H1 (cell line): Measurements from ENCODE around the gene CMSS1. TPM values are rescaled to one million over a fixed set of nuclear protein-coding genes. Genes with fewer than 3 reads are reported as not detected.

Source experiments
- CTCF ChIA-PET: fragments of 300-600 bp; sonication (Branson Sonifier 250); formaldehyde crosslinking; loops from one replicate; lab custom pipeline; 2021; ENCODE audit not compliant: partially characterized antibody; lab: Charles Lee
- POLR2A ChIA-PET: fragments of 300-600 bp; sonication (Branson Sonifier 250); formaldehyde crosslinking; loops from one replicate; lab custom pipeline; 2021; ENCODE audit warnings: inconsistent platforms; ENCODE audit not compliant: partially characterized antibody; lab: Charles Lee
- DNase-seq, 2 experiments: peaks; one replicate each; pipeline versions ENCODE4 v3.0.0 to v3.0.0-alpha.2; 2010 to 2022; ENCODE audit warnings: low spot score in 2 of 2, low read depth in 1 of 2, mixed read lengths in 1 of 2
- FAIRE-seq: peaks from 2 replicates; lab custom pipeline; 2011; peaks lifted over from hg19 to GRCh38; lab: Jason Lieb, UNC
- H2AFZ ChIP-seq: 2 replicates; pipeline ENCODE4 v1.8.1; 2012; ENCODE audit warnings: low read length, inconsistent platforms
- H2AK5ac ChIP-seq: 2 replicates; pipeline ENCODE4 v1.6.1; 2013; ENCODE audit warnings: low read depth, low read length
- H2BK120ac ChIP-seq: replicated peaks from 2 replicates; pipeline ENCODE3; 2013; ENCODE audit warnings: low read depth, low read length, inconsistent platforms
- H2BK12ac ChIP-seq: 2 replicates; pipeline ENCODE4 v1.6.1; 2013; ENCODE audit warnings: low read depth, low read length
- H2BK15ac ChIP-seq: 2 replicates; pipeline ENCODE4 v1.6.1; 2013; ENCODE audit warnings: low read length
- H2BK20ac ChIP-seq: 2 replicates; pipeline ENCODE4 v1.6.1; 2013; ENCODE audit warnings: low read length
- H2BK5ac ChIP-seq: 2 replicates; pipeline ENCODE4 v1.6.1; 2013; ENCODE audit warnings: low read depth, low read length
- H3K14ac ChIP-seq: 2 replicates; pipeline ENCODE4 v1.6.1; 2013; ENCODE audit warnings: inconsistent platforms; ENCODE audit not compliant: insufficient read length
- H3K18ac ChIP-seq: 2 replicates; pipeline ENCODE4 v1.6.1; 2013; ENCODE audit warnings: low read length; ENCODE audit errors: extremely low read depth
- H3K23ac ChIP-seq: 2 replicates; pipeline ENCODE4 v1.6.1; 2013; ENCODE audit warnings: inconsistent platforms; ENCODE audit not compliant: insufficient read length
- H3K23me2 ChIP-seq: 2 replicates; pipeline ENCODE4 v1.6.1; 2013; ENCODE audit warnings: low read depth, low read length
- H3K27ac ChIP-seq: 2 replicates; pipeline ENCODE4 v1.6.1; 2011; ENCODE audit warnings: low read depth, low read length, inconsistent platforms
- H3K27me3 ChIP-seq, 4 experiments: replicated peaks in 1 of 4; 1 replicate in 1 of 4; 2 replicates in 3 of 4; pipeline versions ENCODE4 v1.6.1 to v1.8.1; 2011 to 2013; ENCODE audit warnings: low read length in 3 of 4, mild to moderate bottlenecking in 3 of 4, inconsistent platforms in 2 of 4, mixed read lengths in 2 of 4, moderate library complexity in 1 of 4; ENCODE audit not compliant: control insufficient read depth in 3 of 4, insufficient read depth in 3 of 4; ENCODE audit errors: extremely low read depth in 1 of 4
- H3K36me3 ChIP-seq, 4 experiments: 2 replicates each; pipeline versions ENCODE4 v1.6.1 to v1.8.1; 2011 to 2013; ENCODE audit warnings: mild to moderate bottlenecking in 4 of 4, low read length in 3 of 4, moderate library complexity in 2 of 4, control low read depth in 1 of 4, inconsistent platforms in 1 of 4; ENCODE audit not compliant: insufficient read depth in 4 of 4, control insufficient read depth in 2 of 4
- H3K4ac ChIP-seq: replicated peaks from 2 replicates; pipeline ENCODE3; 2013; ENCODE audit warnings: low read length, low read depth, mixed read lengths, inconsistent platforms; ENCODE audit not compliant: insufficient read length
- H3K4me1 ChIP-seq, 4 experiments: replicated peaks in 1 of 4; 1 replicate in 1 of 4; 2 replicates in 3 of 4; pipeline versions ENCODE4 v1.6.1 to v1.8.1; 2011 to 2013; ENCODE audit warnings: low read length in 3 of 4, inconsistent platforms in 2 of 4, mixed read lengths in 1 of 4; ENCODE audit not compliant: insufficient read depth in 4 of 4, control insufficient read depth in 3 of 4
- H3K4me2 ChIP-seq, 2 experiments: 2 replicates each; pipeline versions ENCODE4 v1.6.1 to v1.8.1; 2011 to 2013; ENCODE audit warnings: low read depth in 2 of 2, low read length in 2 of 2, control low read depth in 1 of 2, inconsistent platforms in 1 of 2, mild to moderate bottlenecking in 1 of 2; ENCODE audit not compliant: insufficient read depth in 1 of 2
- H3K4me3 ChIP-seq, 4 experiments: fragments of 200-600, 300-600 bp in 1 of 4; sonication (generic), shearing (Covaris generic), sonication (Bioruptor Twin) in 1 of 4; 2 replicates each; pipeline versions ENCODE4 v1.5.1 to v1.8.1; 2011 to 2016; ENCODE audit warnings: low read length in 4 of 4, low read depth in 3 of 4, control low read depth in 2 of 4, inconsistent platforms in 2 of 4, mild to moderate bottlenecking in 2 of 4, mixed read lengths in 1 of 4, moderate library complexity in 1 of 4; ENCODE audit not compliant: insufficient read depth in 2 of 4; ENCODE audit errors: extremely low read depth in 1 of 4
- H3K56ac ChIP-seq: replicated peaks from 2 replicates; pipeline ENCODE3; 2013; ENCODE audit warnings: low read depth, mild to moderate bottlenecking, mixed read lengths, low read length, inconsistent platforms; ENCODE audit not compliant: insufficient read length
- H3K79me1 ChIP-seq: 2 replicates; pipeline ENCODE4 v1.6.1; 2013; ENCODE audit warnings: low read depth, low read length, control low read depth
- H3K79me2 ChIP-seq, 2 experiments: 2 replicates each; pipeline versions ENCODE4 v1.6.1 to v1.8.1; 2012 to 2013; ENCODE audit warnings: low read length in 2 of 2, mild to moderate bottlenecking in 2 of 2, inconsistent platforms in 1 of 2; ENCODE audit not compliant: insufficient read depth in 2 of 2, control insufficient read depth in 1 of 2
- H3K9ac ChIP-seq, 4 experiments: replicated peaks in 1 of 4; 1 replicate in 1 of 4; 2 replicates in 3 of 4; pipeline versions ENCODE4 v1.6.1 to v1.8.1; 2011 to 2013; ENCODE audit warnings: low read depth in 3 of 4, low read length in 3 of 4, control low read depth in 2 of 4, mild to moderate bottlenecking in 2 of 4, moderate library complexity in 2 of 4, inconsistent platforms in 1 of 4; ENCODE audit errors: extremely low read depth in 1 of 4
- H3K9me3 ChIP-seq, 2 experiments: 2 replicates each; pipeline versions ENCODE4 v1.6.1 to v1.8.1; 2012 to 2013; ENCODE audit warnings: mild to moderate bottlenecking in 2 of 2, moderate library complexity in 2 of 2, control low read depth in 1 of 2, inconsistent platforms in 1 of 2, low read depth in 1 of 2, low read length in 1 of 2, mixed read lengths in 1 of 2; ENCODE audit not compliant: insufficient read depth in 2 of 2
- H4K20me1 ChIP-seq, 2 experiments: replicated peaks in 1 of 2; 2 replicates each; pipeline versions ENCODE3 to v1.8.1; 2011 to 2013; ENCODE audit warnings: inconsistent platforms in 2 of 2, low read length in 2 of 2, mild to moderate bottlenecking in 1 of 2; ENCODE audit not compliant: insufficient read depth in 2 of 2, control insufficient read depth in 1 of 2
- H4K5ac ChIP-seq: 2 replicates; pipeline ENCODE4 v1.6.1; 2013; ENCODE audit warnings: low read length, low read depth, mixed read lengths, inconsistent platforms; ENCODE audit not compliant: insufficient read length
- H4K8ac ChIP-seq: 2 replicates; pipeline ENCODE4 v1.8.0; 2013; ENCODE audit warnings: mild to moderate bottlenecking, moderate library complexity, low read length, inconsistent platforms; ENCODE audit not compliant: insufficient read depth; ENCODE audit errors: extremely low read depth
- H4K91ac ChIP-seq: replicated peaks from 2 replicates; pipeline ENCODE3; 2013; ENCODE audit warnings: low read length, mixed read lengths, inconsistent platforms; ENCODE audit not compliant: insufficient read length
- ASH2L ChIP-seq: fragments of 200-600, 300-600 bp; sonication (generic); IDR thresholded peaks from one replicate; pipeline ENCODE4 v1.7.1; 2017; ENCODE audit warnings: low read length
- CBX8 ChIP-seq: fragments of 300-800, 300-1000 bp; sonication (generic); IDR thresholded peaks from 2 replicates; pipeline ENCODE4 v1.7.1; 2016; ENCODE audit warnings: low read depth, low read length, borderline replicate concordance
- POLR2AphosphoS5 ChIP-seq: IDR thresholded peaks from 2 replicates; pipeline ENCODE4 v1.6.1; 2011; ENCODE audit warnings: low read depth, low read length
- POU5F1 ChIP-seq: IDR thresholded peaks from 2 replicates; pipeline ENCODE4 v1.6.1; 2011; ENCODE audit warnings: low read depth, mild to moderate bottlenecking, low read length, moderate library complexity
- RAD21 ChIP-seq, 2 experiments: IDR thresholded peaks in 1 of 2; conservative IDR thresholded peaks in 1 of 2; 2 replicates each; pipeline ENCODE4 v1.6.1; 2011; ENCODE audit warnings: low read depth in 2 of 2, low read length in 2 of 2, improper control_type of control experiment in 1 of 2, inconsistent platforms in 1 of 2, mild to moderate bottlenecking in 1 of 2, moderate library complexity in 1 of 2
- RBBP5 ChIP-seq: IDR thresholded peaks from 2 replicates; pipeline ENCODE4 v1.7.1; 2012; ENCODE audit warnings: low read depth, mild to moderate bottlenecking, inconsistent platforms, low read length, moderate library complexity, borderline replicate concordance
- RXRA ChIP-seq: IDR thresholded peaks from 2 replicates; pipeline ENCODE4 v1.6.1; 2011; ENCODE audit warnings: low read depth, mild to moderate bottlenecking, low read length, moderate library complexity; ENCODE audit not compliant: insufficient read depth
- SP2 ChIP-seq: IDR thresholded peaks from 2 replicates; pipeline ENCODE4 v1.6.1; 2012; ENCODE audit warnings: mild to moderate bottlenecking, low read length, inconsistent platforms
- SUZ12 ChIP-seq: fragments of 200-600 bp; sonication (generic); IDR thresholded peaks from 2 replicates; pipeline ENCODE4 v1.6.1; 2012; ENCODE audit warnings: mild to moderate bottlenecking, inconsistent platforms, low read length, moderate library complexity, mixed read lengths
- WGBS, 2 experiments: shearing (Covaris generic) in 1 of 2; methylation state at CpG; one replicate each; pipeline versions ENCODE4 v1.1.6 to v1.1.7; 2013 to 2015; ENCODE audit warnings: low lambda C conversion rate in 2 of 2, mixed read lengths in 2 of 2, inconsistent platforms in 1 of 2, low coverage in 1 of 2, missing lambda C conversion rate in 1 of 2; ENCODE audit not compliant: insufficient replicate concordance in 2 of 2, insufficient coverage in 1 of 2, insufficient read length in 1 of 2; ENCODE audit errors: extremely low coverage in 1 of 2, missing lambda C conversion rate in 1 of 2; 5-methylcytosine and 5-hydroxymethylcytosine counted together
- polyA plus RNA-seq, 7 experiments: library from polyadenylated mRNA; depleted of rRNA in 3 of 7; stranded (reverse) in 5 of 7; unstranded in 2 of 7; fragments of >200 nt in 5 of 7; fragments of 200-250 nt in 2 of 7; gene quantifications; 1 replicate in 5 of 7; 2 replicates in 1 of 7; 4 replicates in 1 of 7; pipeline versions ENCODE4 v1.2.1 to v1.2.3, GENCODE V29; 2011 to 2013; ENCODE audit warnings: missing spikeins in 2 of 7, mixed read lengths in 2 of 7
- total RNA-seq: library from RNA; stranded (reverse); fragmentation: NEBNext Ultra II Directional; extraction: Animal tissue kit (Norgen Biotek cat#: 25700); gene quantifications from 2 replicates; pipeline ENCODE4 v1.2.1, GENCODE V29; 2021
- TF ChIP-seq, protein P1 (sequence below), 3 experiments: IDR thresholded peaks; 1 replicate in 2 of 3; 2 replicates in 1 of 3; pipeline versions ENCODE4 v1.5.1 to v1.6.1; 2011; ENCODE audit warnings: low read length in 3 of 3, mild to moderate bottlenecking in 3 of 3, inconsistent platforms in 2 of 3, low read depth in 1 of 3, moderate library complexity in 1 of 3; ENCODE audit not compliant: insufficient read depth in 1 of 3; ENCODE audit errors: control extremely low read depth in 1 of 3

The CMSS1 gene
- total and polyA plus RNA-seq, 2 of the 8 experiments (the other 6 are each of a cell fraction or from before 2014, with no cell fraction given), result 15.2 to 75.1 TPM

DNA sequence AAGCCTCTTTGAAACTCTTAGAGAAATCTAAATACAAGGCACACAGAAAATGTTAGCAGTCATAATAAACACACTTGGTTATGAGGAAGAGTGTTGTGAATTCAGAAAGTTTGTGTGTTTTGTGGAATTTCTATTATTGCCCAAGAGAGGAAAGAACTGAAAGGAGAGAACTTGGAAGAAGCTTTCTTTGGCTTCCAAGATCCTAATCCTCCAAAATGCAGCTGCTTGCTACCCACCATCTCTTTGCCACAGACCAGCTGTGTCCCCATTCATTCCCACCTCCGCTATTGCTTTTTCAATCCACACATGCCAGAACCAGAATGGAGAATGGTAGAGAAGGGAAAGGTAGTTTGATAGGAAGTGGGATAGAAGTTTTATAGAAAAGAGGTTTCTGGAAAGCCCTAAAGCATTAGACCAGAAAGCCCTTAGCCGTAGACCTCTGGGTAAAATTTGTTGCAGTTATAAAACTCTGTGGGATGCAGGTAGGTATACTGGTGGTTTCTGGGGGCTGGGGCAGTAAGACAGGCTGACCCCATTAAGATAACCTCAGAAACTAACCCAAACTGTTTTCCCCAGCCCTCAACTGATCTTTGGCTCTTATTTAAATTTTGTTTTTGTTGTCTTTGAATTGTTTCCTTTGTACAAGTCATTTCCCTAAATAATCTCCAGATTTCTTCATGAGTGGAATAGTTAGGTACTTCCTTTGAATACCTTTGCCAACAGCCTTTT is 188.2 kb downstream of the CMSS1 start:
- H3K23ac ChIP-seq, result no peak overlapping the region
- H4K91ac ChIP-seq, result no peak overlapping the region
- no peak overlapping the region for H3K4ac ChIP-seq
- ChIA-PET CTCF (interaction anchor here (1.0 to 3.0 kb wide), 5 partner anchors 11 to 165 kb away, joined by 3 to 17 read pairs (median 3); no protein-coding TSS in a partner anchor), POLR2A (no interaction called here)
- no peaks in the 10 kb centered on the region for H3K79me2 ChIP-seq
- H3K4me1 ChIP-seq, result peaks cover 3 to 8% (median 5%) of the 10 kb centered on the region in 4 experiments; a peak in 5 of 7 replicates
- no peak overlapping the region for H2BK12ac ChIP-seq
- H3K9me3 ChIP-seq, result no peaks in the 10 kb centered on the region
- no peak overlapping the region for H2BK20ac ChIP-seq
- no peaks in the 10 kb centered on the region for H3K27me3 ChIP-seq
- no peak overlapping the region for H2BK15ac ChIP-seq
- H3K18ac ChIP-seq, result no peak overlapping the region; the same call in 1 of the 2 replicates
- WGBS, 2 experiments, result 65% methylated on average over 2 of the region's 2 CpGs; no CpG with 5 or more reads in 1 of the 2 experiments
- no peak overlapping the region for H2AK5ac ChIP-seq
- H3K36me3 ChIP-seq, result no peaks in the 10 kb centered on the region
- no peak overlapping the region for H3K27ac ChIP-seq
- H3K4me3 ChIP-seq, result no peak overlapping the region; a peak in 1 of 8 replicates
- DNase-seq, result no peak
- no peak overlapping the region for H3K14ac ChIP-seq
- H3K9ac ChIP-seq, result peak overlapping the region in 1 of 4 experiments; percentile 34; a peak in 1 of 7 replicates
- no peak overlapping the region for H4K8ac ChIP-seq
- no peak overlapping the region for H3K56ac ChIP-seq
- no peaks in the 10 kb centered on the region for H3K79me1 ChIP-seq
- H2AFZ ChIP-seq, result no peak overlapping the region
- FAIRE-seq, result no peak
- no peak overlapping the region for H3K4me2 ChIP-seq
- H2BK120ac ChIP-seq, result no peak overlapping the region
- H4K20me1 ChIP-seq, result no peaks in the 10 kb centered on the region
- no peak overlapping the region for H2BK5ac ChIP-seq
- no peaks in the 10 kb centered on the region for H3K23me2 ChIP-seq
- H4K5ac ChIP-seq, result no peak overlapping the region
- TF ChIP-seq RAD21 (IDR thresholded peaks at IDR 0.05 in 1 of 2, conservative IDR thresholded peaks at IDR 0.05 in 1 of 2; ENCODE audit: low read depth in 2 of 2, low read length in 2 of 2) (no peak), POU5F1 (no peak), RBBP5 (no peak), SP2 (no peak), POLR2AphosphoS5 (no peak), RXRA (no peak), ASH2L (no peak), SUZ12 (no peak), CBX8 (no peak)
- TF ChIP-seq, protein P1, sequence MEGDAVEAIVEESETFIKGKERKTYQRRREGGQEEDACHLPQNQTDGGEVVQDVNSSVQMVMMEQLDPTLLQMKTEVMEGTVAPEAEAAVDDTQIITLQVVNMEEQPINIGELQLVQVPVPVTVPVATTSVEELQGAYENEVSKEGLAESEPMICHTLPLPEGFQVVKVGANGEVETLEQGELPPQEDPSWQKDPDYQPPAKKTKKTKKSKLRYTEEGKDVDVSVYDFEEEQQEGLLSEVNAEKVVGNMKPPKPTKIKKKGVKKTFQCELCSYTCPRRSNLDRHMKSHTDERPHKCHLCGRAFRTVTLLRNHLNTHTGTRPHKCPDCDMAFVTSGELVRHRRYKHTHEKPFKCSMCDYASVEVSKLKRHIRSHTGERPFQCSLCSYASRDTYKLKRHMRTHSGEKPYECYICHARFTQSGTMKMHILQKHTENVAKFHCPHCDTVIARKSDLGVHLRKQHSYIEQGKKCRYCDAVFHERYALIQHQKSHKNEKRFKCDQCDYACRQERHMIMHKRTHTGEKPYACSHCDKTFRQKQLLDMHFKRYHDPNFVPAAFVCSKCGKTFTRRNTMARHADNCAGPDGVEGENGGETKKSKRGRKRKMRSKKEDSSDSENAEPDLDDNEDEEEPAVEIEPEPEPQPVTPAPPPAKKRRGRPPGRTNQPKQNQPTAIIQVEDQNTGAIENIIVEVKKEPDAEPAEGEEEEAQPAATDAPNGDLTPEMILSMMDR (IDR thresholded peaks at IDR 0.05; ENCODE audit: control extremely low read depth in 1 of 3, insufficient read depth in 1 of 3, low read depth in 1 of 3, low read length in 3 of 3), result no peak
